ENCODE measurements around the gene CC2D1B. TPM values are rescaled to one million over a fixed set of nuclear protein-coding genes. Genes with fewer than 3 reads are reported as not detected.

CC2D1B gene
- total and polyA plus RNA-seq, 2 experiments from 2014 or later = 5.7 to 13.1 TPM

- no peak for TF ChIP-seq REST (IDR thresholded peaks at IDR 0.05; ENCODE audit: unreplicated experiment)
- no peak for TF ChIP-seq JUNB (IDR thresholded peaks at IDR 0.05; ENCODE audit: unreplicated experiment)
Observed at GRCh38 chr1:52400131-52400530, 34.1 kb upstream of the CC2D1B start (continued).

- Mint-ChIP-seq H3K9me3 (no peaks in the 10 kb centered on the region), H3K27ac (no peak overlapping the region; the same call in 1 of the 2 replicates), H3K4me3 (no peak overlapping the region), H3K27me3 (ENCODE audit: insufficient read depth, low read depth, poor library complexity) (no peaks in the 10 kb centered on the region), H3K36me3 (ENCODE audit: low read depth) (peaks cover 80% of the 10 kb centered on the region), H3K4me1 (peaks cover 11% of the 10 kb centered on the region; the same call in 1 of the 3 replicates)
- peaks cover 74% of the 10 kb centered on the region for H3K79me2 ChIP-seq (replicated peaks; ENCODE audit: insufficient read depth)
- H3K4me1 ChIP-seq (ENCODE audit: insufficient read depth) = peaks cover 10% of the 10 kb centered on the region
- H3K36me3 ChIP-seq (ENCODE audit: insufficient read depth) = peaks cover 60% of the 10 kb centered on the region
- no peak overlapping the region for H2AFZ ChIP-seq
- no peak overlapping the region for H3K4me3 ChIP-seq
- peaks cover 45% of the 10 kb centered on the region for H4K20me1 ChIP-seq (replicated peaks; ENCODE audit: insufficient read depth)
- DNase-seq (ENCODE audit: low spot score) (no peak), ATAC-seq (no peak)
- peaks cover 11% of the 10 kb centered on the region; the same call in 1 of the 2 replicates for H3F3A ChIP-seq (replicated peaks; ENCODE audit: low read depth)
- no peaks in the 10 kb centered on the region for H3K9me2 ChIP-seq (ENCODE audit: insufficient read depth)
- H3K27ac ChIP-seq (ENCODE audit: low read depth) = no peak overlapping the region
- no peaks in the 10 kb centered on the region for H3K27me3 ChIP-seq (ENCODE audit: insufficient read depth)
- no peak overlapping the region for H3K4me2 ChIP-seq
- no peak for TF ChIP-seq CREB1 (CRISPR knock-in tag; IDR thresholded peaks at IDR 0.05; ENCODE audit: low read depth)
- no peak for TF ChIP-seq CTCF (conservative IDR thresholded peaks at IDR 0.05; ENCODE audit: low read depth in 2 of 2)
- TF ChIP-seq EZH2phosphoT487 (IDR thresholded peaks at IDR 0.05; ENCODE audit: unreplicated experiment) = no peak
- TF ChIP-seq JUNB (IDR thresholded peaks at IDR 0.05; ENCODE audit: unreplicated experiment) = no peak
- TF ChIP-seq EZH2 (IDR thresholded peaks at IDR 0.05; ENCODE audit: low read depth, unreplicated experiment) = no peak
- no peak for TF ChIP-seq POLR2AphosphoS5 (IDR thresholded peaks at IDR 0.05; ENCODE audit: low read depth)
- no peak for TF ChIP-seq ETS1 (IDR thresholded peaks at IDR 0.05)
- no peak for TF ChIP-seq NANOG (IDR thresholded peaks at IDR 0.05; ENCODE audit: borderline replicate concordance)
- no peak for TF ChIP-seq REST (IDR thresholded peaks at IDR 0.05; ENCODE audit: unreplicated experiment)
- no peak for TF ChIP-seq STAT1 (IDR thresholded peaks at IDR 0.05; ENCODE audit: unreplicated experiment)
Observed at GRCh38 chr1:52399629-52400028, 33.6 kb upstream of the CC2D1B start.
